Measurements from ENCODE around the gene IL18RAP.

IL18RAP gene

GRCh38 chr2:102494570-102494969 is 71.6 kb downstream of the IL18RAP start:
- H3K9ac ChIP-seq (ENCODE audit: low read length), result no peak overlapping the region
- H3K27ac ChIP-seq (ENCODE audit: low read depth, low read length), result no peak overlapping the region
- H2AFZ ChIP-seq (ENCODE audit: low read depth, low read length, severe bottlenecking), result no peak overlapping the region
- no peaks in the 10 kb centered on the region for H3F3A ChIP-seq (ENCODE audit: insufficient read depth)
- no peaks in the 10 kb centered on the region for H3K9me2 ChIP-seq (replicated peaks; ENCODE audit: insufficient read depth, low read length)
- no peaks in the 10 kb centered on the region for H3K36me3 ChIP-seq (ENCODE audit: low read length)
- no peak overlapping the region for H3K4me3 ChIP-seq (ENCODE audit: insufficient read depth, low read length, poor library complexity, severe bottlenecking)
- no peaks in the 10 kb centered on the region for H4K20me1 ChIP-seq (ENCODE audit: low read depth, low read length)
- TF ChIP-seq CTCF (IDR thresholded peaks at IDR 0.05; ENCODE audit: insufficient read depth, low read length, poor library complexity, severe bottlenecking) (no peak), EZH2phosphoT487 (conservative IDR thresholded peaks at IDR 0.05; ENCODE audit: low read length) (no peak)
- H3K4me2 ChIP-seq (ENCODE audit: low read depth, low read length, poor library complexity, severe bottlenecking), result no peak overlapping the region
- no peaks in the 10 kb centered on the region for H3K27me3 ChIP-seq (ENCODE audit: low read length)
- no peaks in the 10 kb centered on the region for H3K79me2 ChIP-seq (ENCODE audit: insufficient read depth, low read length)
- no peaks in the 10 kb centered on the region; the same call in 1 of the 2 replicates for H3K9me3 ChIP-seq (ENCODE audit: insufficient read depth, low read length)

- Histone ChIP-seq H3K4me2 (ENCODE audit: low read depth, low read length, poor library complexity, severe bottlenecking) (no peak overlapping the region), H3K9me2 (replicated peaks; ENCODE audit: insufficient read depth, low read length) (no peaks in the 10 kb centered on the region), H4K20me1 (ENCODE audit: low read depth, low read length) (no peaks in the 10 kb centered on the region), H2AFZ (ENCODE audit: low read depth, low read length, severe bottlenecking) (no peak overlapping the region), H3K9me3 (ENCODE audit: insufficient read depth, low read length) (no peaks in the 10 kb centered on the region; the same call in 1 of the 2 replicates), H3K27ac (ENCODE audit: low read depth, low read length) (no peak overlapping the region), H3K79me2 (ENCODE audit: insufficient read depth, low read length) (no peaks in the 10 kb centered on the region), H3K36me3 (ENCODE audit: low read length) (no peaks in the 10 kb centered on the region), H3K27me3 (ENCODE audit: low read length) (no peaks in the 10 kb centered on the region), H3K9ac (ENCODE audit: low read length) (no peak overlapping the region), H3K4me3 (ENCODE audit: insufficient read depth, low read length, poor library complexity, severe bottlenecking) (no peak overlapping the region), H3F3A (ENCODE audit: insufficient read depth) (no peaks in the 10 kb centered on the region)
- TF ChIP-seq EZH2phosphoT487 (conservative IDR thresholded peaks at IDR 0.05; ENCODE audit: low read length), result no peak
- no peak for TF ChIP-seq CTCF (IDR thresholded peaks at IDR 0.05; ENCODE audit: insufficient read depth, low read length, poor library complexity, severe bottlenecking)
Measured at GRCh38 chr2:102498414-102498813, 75.5 kb downstream of the IL18RAP start.

- H4K20me1 ChIP-seq (ENCODE audit: low read depth, low read length), result no peaks in the 10 kb centered on the region
- no peak overlapping the region for H3K9ac ChIP-seq (ENCODE audit: low read length)
- TF ChIP-seq EZH2phosphoT487 (conservative IDR thresholded peaks at IDR 0.05; ENCODE audit: low read length) (no peak), CTCF (IDR thresholded peaks at IDR 0.05; ENCODE audit: insufficient read depth, low read length, poor library complexity, severe bottlenecking) (no peak)
- no peak overlapping the region for H3K27ac ChIP-seq (ENCODE audit: low read depth, low read length)
- no peaks in the 10 kb centered on the region for H3F3A ChIP-seq (ENCODE audit: insufficient read depth)
- no peaks in the 10 kb centered on the region for H3K9me3 ChIP-seq (ENCODE audit: insufficient read depth, low read length)
- H3K4me2 ChIP-seq (ENCODE audit: low read depth, low read length, poor library complexity, severe bottlenecking), result no peak overlapping the region
- no peak overlapping the region for H3K4me3 ChIP-seq (ENCODE audit: insufficient read depth, low read length, poor library complexity, severe bottlenecking)
- H3K9me2 ChIP-seq (replicated peaks; ENCODE audit: insufficient read depth, low read length), result no peaks in the 10 kb centered on the region
- H3K79me2 ChIP-seq (ENCODE audit: insufficient read depth, low read length), result no peaks in the 10 kb centered on the region
- H3K27me3 ChIP-seq (ENCODE audit: low read length), result no peaks in the 10 kb centered on the region
- H3K36me3 ChIP-seq (ENCODE audit: low read length), result no peaks in the 10 kb centered on the region
- no peak overlapping the region for H2AFZ ChIP-seq (ENCODE audit: low read depth, low read length, severe bottlenecking)
Measured at GRCh38 chr2:102499558-102499957, 76.6 kb downstream of the IL18RAP start.

All from SU-DHL-6 (cell line).